Body of pancreas (tissue), 4 donors: ENCODE measurements around the gene COL18A1. TPM values are rescaled to one million over a fixed set of nuclear protein-coding genes. Genes with fewer than 3 reads are reported as not detected.

Experiments used
- ATAC-seq: fragments of 150-250 bp; one replicate; pipeline ENCODE4 v1.9.1; 2016
- DNase-seq, 4 donors: peaks; one replicate each; pipeline ENCODE4 v3.0.0-alpha.2; 2019
- H3K27ac ChIP-seq, 4 donors: fragments of 200-600 bp; sonication (generic); 1 replicate in 3 of 4; 2 replicates in 1 of 4; pipeline versions ENCODE4 v1.5.1 to v1.6.1; 2016 to 2019; ENCODE audit warnings: mild to moderate bottlenecking in 1 of 4, mixed read lengths in 1 of 4, moderate library complexity in 1 of 4
- H3K27me3 ChIP-seq, 2 donors: fragments of 200-600 bp; sonication (generic); one replicate each; pipeline ENCODE4 v1.6.0; 2016; ENCODE audit warnings: mild to moderate bottlenecking in 1 of 2
- H3K36me3 ChIP-seq, 2 donors: fragments of 200-600 bp; sonication (generic); replicated peaks in 1 of 2; 2 replicates each; pipeline ENCODE4 v1.5.1; 2016; ENCODE audit warnings: low read depth in 2 of 2; ENCODE audit not compliant: insufficient read depth in 1 of 2
- H3K4me1 ChIP-seq: fragments of 200-600 bp; sonication (generic); one replicate; pipeline ENCODE4 v1.6.0; 2016
- H3K4me3 ChIP-seq, 2 donors: fragments of 200-600 bp; sonication (generic); 1 replicate in 1 of 2; 2 replicates in 1 of 2; pipeline ENCODE4 v1.5.1; 2016 to 2019
- H3K9me3 ChIP-seq, 3 donors: fragments of 200-600 bp; sonication (generic); 1 replicate in 2 of 3; 2 replicates in 1 of 3; pipeline ENCODE4 v1.5.1; 2016
- CTCF ChIP-seq, 7 experiments: fragments of 450-650 bp in 4 of 7; fragments of 200-600 bp in 3 of 7; sonication (generic) in 3 of 7; IDR thresholded peaks; one replicate each; pipeline ENCODE4 v1.5.1; 2016 to 2019; ENCODE audit warnings: antibody characterized with exemption in 7 of 7
- POLR2A ChIP-seq, 3 donors: fragments of 450-650 bp; IDR thresholded peaks; one replicate each; pipeline ENCODE4 v1.6.1; 2016; ENCODE audit warnings: antibody characterized with exemption in 3 of 3, mild to moderate bottlenecking in 2 of 3
- WGBS, 2 donors: methylation state at CpG; one replicate each; pipeline ENCODE4 v1.1.5; 2017; 5-methylcytosine and 5-hydroxymethylcytosine counted together
- intact Hi-C: fragments of 100-400 bp; cut with DNase I; formaldehyde crosslinking; loops from one replicate; pipeline ENCODE4 v1.15.1; 2023
- total RNA-seq, 2 donors: library from RNA; depleted of rRNA; stranded (reverse); fragments of >200 nt; gene quantifications; one replicate each; pipeline ENCODE4 v1.1.0, GENCODE V29; 2016

The COL18A1 gene
- total RNA-seq, 2 donors from 2014 or later: 108 to 284 TPM

GRCh38 chr21:45451771-45452182 is 46.8 kb downstream of the COL18A1 start:
- DNase-seq (no peak), ATAC-seq (no peak)
- no peak overlapping the region for H3K4me3 ChIP-seq
- no peak overlapping the region for H3K27ac ChIP-seq
- TF ChIP-seq POLR2A (IDR thresholded peaks at IDR 0.05) (no peak), CTCF (IDR thresholded peaks at IDR 0.05) (no peak)
- H3K9me3 ChIP-seq: no peaks in the 10 kb centered on the region
- intact Hi-C loops: no loop called here
- H3K36me3 ChIP-seq: no peaks in the 10 kb centered on the region
- 81 to 85% methylated on average over 4 to 11 of the region's 12 CpGs for WGBS, 2 donors
- H3K4me1 ChIP-seq: peaks cover 29% of the 10 kb centered on the region
- H3K27me3 ChIP-seq: no peaks in the 10 kb centered on the region

- Histone ChIP-seq H3K36me3 (no peaks in the 10 kb centered on the region), H3K4me1 (peaks cover 29% of the 10 kb centered on the region), H3K4me3 (no peak overlapping the region), H3K9me3 (no peaks in the 10 kb centered on the region), H3K27ac (no peak overlapping the region), H3K27me3 (no peaks in the 10 kb centered on the region)
- 83 to 86% methylated on average over 7 of the region's 7 CpGs for WGBS, 2 donors
- DNase-seq: no peak
- intact Hi-C loops: no loop called here
- no peak for TF ChIP-seq POLR2A (IDR thresholded peaks at IDR 0.05)
- no peak for TF ChIP-seq CTCF (IDR thresholded peaks at IDR 0.05)
- no peak for ATAC-seq
Observed at GRCh38 chr21:45452696-45453307, 47.8 kb downstream of the COL18A1 start.

- 69 to 82% methylated on average over 13 of the region's 13 CpGs for WGBS, 2 donors
- Histone ChIP-seq H3K9me3 (no peaks in the 10 kb centered on the region), H3K27me3 (no peaks in the 10 kb centered on the region), H3K27ac (peak overlapping the region in 1 of 4 donors; percentile 9), H3K4me1 (peaks cover 29% of the 10 kb centered on the region), H3K36me3 (no peaks in the 10 kb centered on the region), H3K4me3 (no peak overlapping the region)
- TF ChIP-seq POLR2A (IDR thresholded peaks at IDR 0.05) (no peak), CTCF (IDR thresholded peaks at IDR 0.05) (no peak)
- DNase-seq (no peak), ATAC-seq (no peak)
- intact Hi-C loops: no loop called here
Observed at GRCh38 chr21:45453308-45453950, 48.5 kb downstream of the COL18A1 start.

GRCh38 chr21:45454060-45454925 is 49.3 kb downstream of the COL18A1 start:
- Histone ChIP-seq H3K27me3 (no peaks in the 10 kb centered on the region), H3K27ac (peak overlapping the region; percentile 15 to 67 (median 60)), H3K9me3 (no peaks in the 10 kb centered on the region), H3K4me1 (peaks cover 29% of the 10 kb centered on the region), H3K36me3 (no peaks in the 10 kb centered on the region), H3K4me3 (no peak overlapping the region)
- 48 to 49% methylated on average over 14 to 24 of the region's 24 CpGs for WGBS, 2 donors
- no peak for TF ChIP-seq CTCF (IDR thresholded peaks at IDR 0.05)
- TF ChIP-seq POLR2A (IDR thresholded peaks at IDR 0.05): no peak
- ATAC-seq: no peak
- no peak for DNase-seq
- intact Hi-C loops: no loop called here
